Testis (tissue), 2 donors: ENCODE data around the gene CLEC10A.
"Not testable (repeated sequence)": the region's sequence is repeated elsewhere in the genome, so short reads cannot be mapped to it uniquely, and the experiment has no call there.

Source experiments
- CTCF ChIP-seq, 3 experiments: fragments of 450-650 bp in 2 of 3; fragments of 200-600 bp in 1 of 3; sonication (generic) in 1 of 3; IDR thresholded peaks; one replicate each; pipeline ENCODE4 v1.5.1; 2016 to 2019; ENCODE audit warnings: antibody characterized with exemption in 3 of 3, mild to moderate bottlenecking in 2 of 3, moderate library complexity in 1 of 3
- POLR2A ChIP-seq: fragments of 450-650 bp; IDR thresholded peaks from one replicate; pipeline ENCODE4 v1.6.1; 2017; ENCODE audit warnings: antibody characterized with exemption, mild to moderate bottlenecking, moderate library complexity

GRCh38 chr17:7126386-7126785, 46.3 kb upstream of the CLEC10A start:
- TF ChIP-seq CTCF (IDR thresholded peaks at IDR 0.05); POLR2A: not testable (repeated sequence)
